Pulmonary artery endothelial cell (primary cell): Measurements from ENCODE around the gene PPIG. TPM values are rescaled to one million over a fixed set of nuclear protein-coding genes. Genes with fewer than 3 reads are reported as not detected.
"Not testable (repeated sequence)": the region's sequence is repeated elsewhere in the genome, so short reads cannot be mapped to it uniquely, and the experiment has no call there.

ENCODE experiments used
- DNase-seq: peaks from one replicate; pipeline ENCODE4 v3.0.0-alpha.2; 2011; ENCODE audit warnings: low read depth, low spot score
- total RNA-seq: library from RNA; depleted of rRNA; stranded (reverse); fragments of >200 nt; gene quantifications from 2 replicates; pipeline ENCODE4 v1.2.3, GENCODE V29; 2014

Gene PPIG
- total RNA-seq, 1 donor from 2014 or later = 24.2 TPM

DNA sequence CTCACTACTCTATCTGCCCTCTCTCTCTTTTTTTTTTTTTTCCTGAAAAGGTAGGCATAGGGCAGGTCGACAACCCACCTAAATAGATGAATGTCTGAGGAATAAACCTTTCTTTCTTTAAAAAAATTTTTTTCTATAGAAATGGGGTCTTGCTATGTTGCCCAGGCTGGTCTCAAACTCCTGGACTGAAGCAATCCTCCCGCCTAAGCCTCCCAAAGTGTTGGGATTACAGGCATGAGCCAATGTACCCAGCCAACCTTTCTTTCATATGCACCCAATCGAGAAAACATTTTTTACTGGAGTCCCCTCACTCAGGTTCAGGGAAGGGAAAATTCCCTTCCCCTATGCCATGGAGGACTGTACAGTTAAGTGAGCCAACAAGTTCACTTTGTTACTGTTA lies 79.1 kb downstream of the PPIG start:
- DNase-seq = no peak

DNA sequence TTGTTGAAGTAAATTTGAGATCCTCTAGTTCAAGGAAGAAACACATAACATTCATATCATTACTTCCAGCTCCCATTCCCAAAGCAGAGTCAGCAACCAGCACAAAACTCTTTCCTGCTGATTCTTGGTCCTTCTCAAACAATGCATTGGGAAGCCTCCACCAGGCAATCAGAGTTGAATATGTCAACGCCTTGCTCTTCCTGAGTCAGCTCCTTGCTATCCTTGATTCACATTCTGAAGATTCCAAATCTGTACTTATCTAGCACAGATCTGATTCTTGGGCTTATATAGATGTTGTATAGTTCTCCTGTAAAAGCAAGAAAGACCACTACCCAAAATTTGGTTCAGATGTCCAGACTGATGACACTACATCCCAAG lies 80.4 kb downstream of the PPIG start:
- no peak for DNase-seq

DNA sequence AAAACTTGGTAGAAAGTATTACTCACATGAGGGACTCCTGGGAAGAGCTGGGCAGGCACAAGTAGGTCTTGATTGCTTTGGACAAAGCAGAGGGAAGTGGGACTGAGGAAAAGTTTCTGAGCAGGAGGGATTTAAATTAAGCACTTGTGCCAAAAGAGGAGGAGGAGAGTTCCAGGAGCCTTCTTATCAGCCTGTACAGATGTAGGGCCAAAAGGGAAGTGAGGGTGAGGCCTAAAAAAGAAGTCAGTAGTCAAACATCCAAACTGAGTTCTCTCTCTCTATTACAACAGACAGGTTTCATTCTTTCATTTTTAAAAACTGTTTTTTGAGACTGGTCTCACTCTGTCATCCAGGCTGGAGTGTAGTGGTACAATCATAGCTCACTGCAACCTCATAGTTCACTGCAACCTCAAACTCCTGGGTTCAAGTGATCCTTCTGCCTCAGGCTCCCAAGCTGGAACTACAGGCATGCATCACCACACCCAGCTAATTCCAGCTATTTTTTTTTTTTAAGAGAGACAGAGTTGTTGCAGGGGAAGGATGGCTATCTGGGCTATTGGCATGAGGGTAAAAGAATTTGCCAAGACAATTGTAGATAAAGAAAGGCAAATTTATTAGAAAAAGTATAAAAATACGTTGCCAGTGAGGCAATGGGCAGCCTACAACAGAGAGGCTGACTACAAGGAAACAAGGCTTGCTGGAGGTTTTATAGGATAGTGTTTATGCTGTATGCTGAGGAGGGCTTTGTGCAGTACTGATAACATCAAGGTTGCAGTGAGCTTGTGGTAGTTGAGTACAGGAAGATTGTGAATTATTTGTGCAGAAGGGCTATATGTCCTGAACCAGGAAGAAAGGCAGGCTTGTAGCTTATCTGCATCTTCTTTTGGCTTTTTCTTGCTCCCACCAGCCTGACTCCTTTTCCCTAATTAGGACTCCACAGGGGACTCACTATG lies 81.1 kb downstream of the PPIG start:
- DNase-seq = no peak

DNA sequence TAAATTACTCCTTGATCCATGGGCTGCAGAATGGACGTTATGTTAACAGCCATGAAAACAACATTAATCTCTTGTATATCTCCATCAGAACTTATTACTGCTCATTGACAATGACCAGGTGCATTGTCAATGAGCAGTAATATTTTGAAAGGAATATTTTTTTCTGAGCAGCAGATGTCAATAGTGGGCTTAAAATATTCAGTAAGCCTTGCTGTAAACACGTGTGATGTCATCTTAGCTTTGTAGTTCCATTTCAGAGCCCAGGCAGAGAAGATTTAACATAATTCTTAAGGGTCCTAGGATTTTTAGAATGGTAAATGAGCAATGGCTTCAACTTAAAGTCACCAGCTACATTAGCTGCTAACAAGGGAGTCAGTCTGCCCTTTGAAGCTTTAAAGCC lies 83.4 kb downstream of the PPIG start:
- no peak for DNase-seq

DNA sequence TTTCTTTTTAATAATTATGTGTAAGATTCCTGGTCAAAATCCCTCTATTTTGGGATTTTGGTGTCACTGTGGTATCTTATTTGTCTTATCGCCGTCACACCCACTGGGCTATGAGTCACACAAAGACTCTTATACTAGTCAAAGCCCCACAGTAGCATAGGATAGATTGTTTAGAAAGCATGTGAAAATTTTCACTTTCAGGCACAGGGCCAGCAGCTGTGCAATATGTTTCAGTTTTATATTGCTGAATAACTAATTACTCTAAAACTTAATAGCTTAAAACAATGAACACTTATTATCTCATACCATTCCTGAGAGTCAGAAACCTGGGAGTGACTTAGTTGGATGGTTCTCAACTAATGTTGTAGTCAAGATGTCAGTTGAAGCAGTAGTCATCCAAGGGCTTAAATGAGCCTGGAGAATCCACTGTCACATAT lies 86.1 kb downstream of the PPIG start:
- no peak for DNase-seq

DNA sequence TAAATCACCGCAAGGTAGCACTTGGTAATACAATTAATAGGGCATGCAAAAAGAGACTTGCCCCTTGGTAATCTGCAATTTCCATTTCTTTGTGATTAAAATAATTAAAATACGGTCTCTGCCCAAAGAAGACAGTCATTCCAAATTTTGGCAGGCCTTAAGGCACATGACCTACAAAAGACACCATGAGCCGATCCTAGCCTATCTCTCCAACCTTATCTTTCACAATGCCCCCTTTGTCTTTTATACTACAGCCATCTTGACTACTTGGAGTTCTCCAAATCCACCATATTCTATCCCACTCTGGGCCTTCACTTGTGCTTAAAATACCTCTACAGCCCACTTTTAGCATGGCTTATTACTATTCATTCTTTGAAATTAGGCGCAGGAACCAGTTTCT lies 86.8 kb downstream of the PPIG start:
- DNase-seq = no peak

DNA sequence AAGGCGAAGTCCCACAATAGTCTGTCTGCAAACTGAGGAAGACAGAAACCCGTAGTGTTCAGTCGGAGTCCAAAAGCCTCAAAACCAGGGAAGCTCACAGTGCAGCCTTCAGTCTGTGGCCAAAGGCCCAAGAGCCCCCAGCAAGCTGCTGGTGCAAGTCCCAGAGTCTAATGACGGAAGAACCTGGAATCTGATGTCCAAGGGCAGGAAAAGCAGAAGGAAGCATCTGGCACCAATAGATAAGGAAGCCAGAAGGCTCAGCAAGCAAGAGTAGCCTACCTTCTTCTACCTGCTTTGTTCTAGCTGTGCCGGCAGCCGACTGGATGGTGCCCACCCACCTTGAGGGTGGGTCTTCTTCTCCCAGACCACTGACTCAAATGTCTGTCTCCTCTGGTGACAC lies 88.3 kb downstream of the PPIG start:
- DNase-seq = no peak

DNA sequence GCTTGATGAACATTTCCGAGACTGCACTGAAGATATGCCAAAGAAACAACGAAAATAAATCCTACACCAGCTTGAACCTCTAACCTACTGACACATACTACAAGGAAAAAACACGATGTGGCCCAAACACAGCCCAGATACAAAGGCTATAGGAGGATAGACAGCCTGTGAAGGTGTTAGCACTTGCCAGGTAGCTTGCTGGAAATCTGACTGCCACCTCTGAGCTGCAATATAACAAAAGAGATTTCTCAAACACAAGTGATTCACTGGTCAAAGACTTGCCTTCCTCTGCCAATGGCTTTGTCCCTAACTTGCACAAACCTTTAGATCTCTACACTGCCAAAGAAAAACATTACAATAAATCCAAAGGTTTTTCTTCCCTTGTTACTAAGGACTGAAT lies 89.0 kb downstream of the PPIG start:
- DNase-seq = no peak

DNA sequence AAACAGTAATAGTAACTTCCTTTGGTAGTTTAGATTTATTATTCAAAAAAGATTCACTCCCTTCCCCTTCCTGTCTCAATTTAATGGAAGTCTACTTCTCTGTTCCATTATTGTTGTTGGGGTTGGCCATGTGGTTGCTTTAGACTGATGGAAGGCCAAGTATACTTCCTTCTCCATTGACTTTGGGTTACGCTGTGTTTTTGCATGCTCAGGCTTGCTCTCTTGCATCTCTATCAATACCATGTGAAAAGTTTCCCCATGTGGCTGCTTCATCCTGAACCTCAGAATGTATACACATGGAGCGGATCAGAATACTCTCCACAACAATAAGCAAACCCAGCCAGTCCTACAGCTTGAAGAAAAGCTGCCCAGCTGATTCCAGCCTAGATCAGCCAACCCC lies 89.8 kb downstream of the PPIG start:
- no peak for DNase-seq

DNA sequence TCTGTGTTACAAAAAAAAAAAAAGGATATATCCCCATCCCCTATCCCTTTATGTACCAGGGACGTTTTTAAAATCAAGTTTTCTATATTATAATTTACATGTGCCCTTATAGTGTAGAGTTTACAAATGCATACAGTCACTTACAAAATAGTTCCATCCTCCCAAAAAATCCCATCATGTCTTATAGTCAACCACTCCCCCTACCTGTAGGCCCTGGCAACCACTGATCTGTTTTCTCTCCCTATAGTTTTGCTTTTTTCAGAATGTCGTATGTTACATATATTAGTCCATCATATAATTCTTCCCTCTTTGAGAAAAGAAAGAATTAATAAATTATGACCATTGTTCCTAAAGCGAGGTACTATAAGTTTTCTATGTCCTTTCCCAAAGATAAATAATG lies 92.2 kb downstream of the PPIG start:
- no peak for DNase-seq

DNA sequence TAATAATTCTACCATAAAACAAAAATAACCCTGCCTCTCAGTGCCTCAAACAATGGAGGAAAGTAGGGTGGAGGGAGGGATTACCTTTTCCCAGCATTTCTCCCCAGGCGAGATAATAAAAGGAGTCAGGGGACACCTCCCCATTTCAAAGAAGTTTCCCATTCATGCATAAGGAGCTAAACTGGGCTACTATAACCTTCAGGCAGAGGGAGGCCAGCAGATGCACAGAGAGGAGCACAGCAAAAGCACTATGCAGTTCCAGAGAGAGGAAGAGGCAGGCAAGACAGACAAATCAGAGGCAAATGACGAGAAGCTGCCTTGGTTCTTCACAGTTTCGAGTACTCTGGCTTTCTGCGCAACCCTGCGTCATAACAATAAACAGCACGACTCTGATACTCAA lies 92.7 kb downstream of the PPIG start:
- no peak for DNase-seq

DNA sequence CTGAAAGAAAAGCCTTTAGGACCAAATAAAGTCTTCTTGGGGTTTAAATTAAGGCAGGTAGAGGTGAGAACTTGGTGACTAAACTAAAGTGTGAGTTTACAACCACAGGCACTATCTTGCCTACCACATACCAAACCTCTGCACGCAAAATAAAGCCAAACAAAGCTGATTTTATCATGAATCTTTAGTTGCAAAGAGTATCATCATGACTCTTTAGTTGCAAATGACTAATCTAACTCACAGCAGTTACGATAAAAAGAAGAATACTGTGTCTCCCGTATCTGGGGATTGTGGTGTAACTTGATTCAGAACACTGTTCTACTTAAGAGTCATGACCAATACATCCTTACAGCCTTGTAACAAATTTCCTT lies 98.9 kb downstream of the PPIG start:
- no peak for DNase-seq

DNA sequence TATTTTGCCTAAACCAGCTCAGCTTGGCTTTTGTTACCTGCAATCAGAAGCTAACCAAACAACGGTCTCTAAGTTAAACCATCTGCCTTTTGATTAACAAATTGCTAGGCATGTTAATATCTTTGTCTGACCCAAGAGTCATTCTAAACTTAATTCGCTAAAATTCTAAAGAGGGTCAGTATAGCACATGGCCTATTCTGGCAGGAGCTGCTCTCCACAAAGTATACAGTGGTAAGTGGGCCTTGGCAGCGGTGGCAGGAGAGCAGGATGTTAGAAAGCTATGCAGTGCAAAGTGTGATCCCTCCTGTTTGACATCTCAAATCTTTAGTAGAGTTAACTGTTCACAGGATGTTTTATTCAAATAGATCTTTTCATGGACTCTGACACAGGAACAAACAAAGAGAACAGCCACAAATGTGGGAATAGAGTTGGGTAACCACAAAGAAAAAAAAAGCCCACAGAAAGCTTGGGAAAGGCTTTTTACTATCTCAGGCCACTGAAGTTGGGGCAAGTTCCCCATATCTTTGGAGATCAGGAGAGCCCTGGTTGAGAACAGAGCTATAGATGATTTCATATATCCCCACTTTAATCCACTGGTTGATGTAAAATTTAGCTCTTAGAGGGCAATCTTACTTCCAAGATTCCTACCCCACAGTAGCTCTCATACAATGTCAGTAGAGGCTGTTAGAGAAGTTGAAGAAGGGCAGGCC lies 99.4 kb downstream of the PPIG start:
- DNase-seq = no peak

DNA sequence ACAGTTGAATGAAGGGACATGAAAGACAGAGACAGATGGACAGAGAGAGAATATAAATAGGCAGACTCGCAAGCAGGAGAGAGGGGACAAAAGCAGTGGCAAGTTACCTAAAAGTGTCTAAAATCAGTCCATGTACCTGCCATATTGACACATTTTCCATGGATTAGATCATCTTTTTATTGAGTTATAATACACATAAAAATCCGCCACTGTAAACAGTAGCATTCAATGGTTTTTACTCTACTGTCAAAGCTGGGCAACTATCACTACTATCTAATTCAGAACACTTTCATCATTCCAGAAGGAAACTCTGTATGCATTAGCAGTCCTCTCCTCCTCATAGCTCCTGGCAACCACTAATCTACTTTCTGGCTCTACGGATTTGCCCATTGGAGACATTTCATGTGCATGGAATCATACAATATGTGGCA lies 100.0 kb downstream of the PPIG start:
- no peak for DNase-seq

DNA sequence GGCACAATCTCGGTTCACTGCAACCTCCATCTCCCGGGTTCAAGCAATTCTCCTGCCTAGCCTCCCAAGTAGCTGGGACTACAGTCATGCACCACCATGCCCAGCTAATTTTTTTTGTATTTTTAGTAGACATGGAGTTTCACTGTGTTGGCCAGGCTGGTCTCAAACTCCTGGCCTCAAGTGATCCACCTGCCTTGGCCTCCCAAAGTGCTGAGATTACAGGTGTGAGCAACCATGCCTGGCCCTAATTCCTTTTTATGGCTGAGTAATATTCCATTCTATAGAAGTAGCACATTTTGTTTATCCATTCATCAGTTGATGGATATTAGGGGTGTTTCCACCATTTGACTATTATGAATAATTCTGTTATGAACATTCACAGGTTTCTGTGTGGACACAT lies 100.6 kb downstream of the PPIG start:
- DNase-seq = not testable (repeated sequence)

DNA sequence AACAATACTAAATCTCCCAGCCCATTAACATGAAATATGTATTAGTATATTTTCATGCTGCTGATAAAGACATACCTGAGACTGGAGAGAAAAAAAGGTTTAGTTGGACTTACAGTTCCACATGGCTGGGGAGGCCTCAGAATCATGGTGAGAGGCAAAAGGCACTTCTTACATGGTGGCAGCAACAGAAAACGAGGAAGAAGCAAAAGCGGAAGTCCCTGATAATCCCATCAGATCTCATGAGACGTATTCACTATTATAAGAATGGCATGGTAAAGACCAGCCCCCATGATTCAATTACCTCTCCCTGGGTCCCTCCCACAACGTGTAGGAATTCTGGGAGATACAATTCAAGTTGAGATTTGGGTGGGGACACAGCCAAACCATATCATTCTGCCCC lies 102.7 kb downstream of the PPIG start:
- DNase-seq = not testable (repeated sequence)

DNA sequence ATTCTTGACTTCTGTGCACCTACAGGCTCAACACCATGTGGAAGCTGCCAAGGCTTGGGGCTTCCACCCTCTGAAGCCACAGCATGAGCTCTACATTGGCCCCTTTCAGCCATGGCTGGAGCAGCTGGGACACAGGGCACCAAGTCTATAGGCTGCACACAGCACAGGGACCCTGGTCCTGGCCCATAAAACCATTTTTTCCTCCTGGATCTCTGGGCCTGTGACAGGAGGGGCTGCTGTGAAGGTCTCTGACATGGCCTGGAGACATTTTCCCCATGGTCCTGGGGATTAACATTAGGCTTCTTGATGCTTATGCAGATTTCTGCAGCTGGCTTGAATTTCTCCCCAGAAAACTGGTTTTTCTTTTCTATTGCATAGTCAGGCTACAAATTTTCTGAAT lies 103.8 kb downstream of the PPIG start:
- DNase-seq = not testable (repeated sequence)

DNA sequence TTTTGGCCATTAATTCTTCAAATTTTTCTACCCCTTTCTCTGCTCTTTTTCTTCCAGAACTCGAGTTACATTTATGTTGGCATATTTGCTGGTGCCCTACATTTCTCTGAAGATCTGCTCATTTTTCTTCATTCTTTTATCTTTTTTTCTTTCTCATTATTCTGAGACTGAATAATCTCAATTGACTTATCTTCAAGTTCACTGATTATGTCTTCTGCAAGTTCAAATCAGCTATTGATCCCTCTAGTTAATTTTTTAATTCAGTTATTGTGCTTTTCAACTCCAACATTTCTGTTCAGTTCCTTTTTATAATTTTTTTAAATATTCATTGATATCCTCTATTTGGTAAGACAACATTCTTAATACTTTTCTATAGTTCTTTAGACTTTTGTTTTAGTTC lies 106.8 kb downstream of the PPIG start:
- DNase-seq = no peak

Other genes starting within 250 kb of the PPIG start
- gene LRP2, start 221.8 kb upstream of the PPIG start, total RNA-seq = under 0.01 and 0.11 TPM in 2 replicates
- gene BBS5, start 104.9 kb upstream of the PPIG start, total RNA-seq = 2.6 and 3.2 TPM in 2 replicates
- gene KLHL41, start 74.6 kb upstream of the PPIG start, total RNA-seq = 0.13 and 0.28 TPM in 2 replicates
- gene FASTKD1, start 10.5 kb upstream of the PPIG start, total RNA-seq = 16.0 and 27.0 TPM in 2 replicates
- gene CFAP210, start 110.1 kb downstream of the PPIG start, total RNA-seq = not detected in 2 replicates
- 1.5 and 2.0 TPM in 2 replicates for gene PHOSPHO2, start 110.1 kb downstream of the PPIG start, total RNA-seq
- gene KLHL23, start 149.5 kb downstream of the PPIG start, total RNA-seq = 15.6 and 17.1 TPM in 2 replicates
- 115 and 146 TPM in 2 replicates for gene SSB, start 214.5 kb downstream of the PPIG start, total RNA-seq
- gene METTL5, start 240.6 kb downstream of the PPIG start, total RNA-seq = 44.2 and 47.3 TPM in 2 replicates
- 30.4 and 36.3 TPM in 2 replicates for gene UBR3, start 243.1 kb downstream of the PPIG start, total RNA-seq